ENCODE data around the gene ITGB5.

- TF ChIP-seq CTCF (conservative IDR thresholded peaks at IDR 0.05 in 1 of 2, IDR thresholded peaks at IDR 0.05 in 1 of 2; ENCODE audit: low read depth in 1 of 2, low read length in 2 of 2) (no peak), EZH2 (IDR thresholded peaks at IDR 0.05; ENCODE audit: low read length, missing control alignments) (no peak)
Observed at GRCh38 chr3:124816206-124816605, 71.0 kb downstream of the ITGB5 start.

Data from fibroblast of lung (primary cell).